Trophoblast cell (in vitro differentiated cells and primary cell): ENCODE measurements around the gene SYT15. TPM values are rescaled to one million over a fixed set of nuclear protein-coding genes. Genes with fewer than 3 reads are reported as not detected.
A peak's percentile ranks its signal among the peaks of the same experiment; 100 is the strongest.
"Not testable (repeated sequence)": the region's sequence is repeated elsewhere in the genome, so short reads cannot be mapped to it uniquely, and the experiment has no call there.

ENCODE experiments used
- DNase-seq, 2 donors: peaks; one replicate each; pipeline ENCODE4 v3.0.0-alpha.2; 2016
- H2AFZ ChIP-seq: 2 replicates; pipeline ENCODE4 v1.6.1; 2013; ENCODE audit warnings: low read length, moderate library complexity, mild to moderate bottlenecking; ENCODE audit not compliant: insufficient read depth, poor library complexity
- H2AK5ac ChIP-seq: 2 replicates; pipeline ENCODE4 v1.6.1; 2013; ENCODE audit warnings: mild to moderate bottlenecking, low read length
- H2BK120ac ChIP-seq: 2 replicates; pipeline ENCODE4 v1.6.1; 2013; ENCODE audit warnings: low read length, mild to moderate bottlenecking, moderate library complexity; ENCODE audit not compliant: insufficient read depth, poor library complexity
- H2BK12ac ChIP-seq: 2 replicates; pipeline ENCODE4 v1.6.1; 2013; ENCODE audit warnings: mild to moderate bottlenecking, low read length, moderate library complexity
- H2BK5ac ChIP-seq: 2 replicates; pipeline ENCODE4 v1.6.1; 2013; ENCODE audit warnings: low read length, low read depth, moderate library complexity, mild to moderate bottlenecking; ENCODE audit not compliant: poor library complexity
- H3K14ac ChIP-seq: 2 replicates; pipeline ENCODE4 v1.6.1; 2013; ENCODE audit warnings: mild to moderate bottlenecking, low read length
- H3K18ac ChIP-seq: 2 replicates; pipeline ENCODE4 v1.6.1; 2013; ENCODE audit warnings: mild to moderate bottlenecking, low read length
- H3K23ac ChIP-seq: 2 replicates; pipeline ENCODE4 v1.6.1; 2013; ENCODE audit warnings: low read length
- H3K27ac ChIP-seq: 2 replicates; pipeline ENCODE4 v1.5.1; 2013; ENCODE audit warnings: low read depth, mild to moderate bottlenecking, inconsistent platforms, low read length, moderate library complexity
- H3K27me3 ChIP-seq: 2 replicates; pipeline ENCODE4 v1.6.1; 2013; ENCODE audit warnings: inconsistent platforms, mild to moderate bottlenecking, low read length, moderate library complexity; ENCODE audit not compliant: insufficient read depth
- H3K36me3 ChIP-seq, 2 experiments: 1 replicate in 1 of 2; 2 replicates in 1 of 2; pipeline ENCODE4 v1.6.1; 2013; ENCODE audit warnings: low read length in 2 of 2, mild to moderate bottlenecking in 2 of 2, moderate library complexity in 1 of 2; ENCODE audit not compliant: insufficient read depth in 2 of 2, control insufficient read depth in 1 of 2
- H3K4ac ChIP-seq: 2 replicates; pipeline ENCODE4 v1.6.1; 2013; ENCODE audit warnings: low read depth, mild to moderate bottlenecking, low read length, moderate library complexity
- H3K4me1 ChIP-seq, 2 experiments: 1 replicate in 1 of 2; 2 replicates in 1 of 2; pipeline ENCODE4 v1.6.1; 2013; ENCODE audit warnings: low read length in 2 of 2, mild to moderate bottlenecking in 2 of 2, moderate library complexity in 1 of 2; ENCODE audit not compliant: insufficient read depth in 2 of 2, control insufficient read depth in 1 of 2
- H3K4me2 ChIP-seq: 2 replicates; pipeline ENCODE4 v1.6.1; 2013; ENCODE audit warnings: inconsistent platforms, mild to moderate bottlenecking, low read length, moderate library complexity
- H3K4me3 ChIP-seq: 2 replicates; pipeline ENCODE4 v1.5.1; 2013; ENCODE audit warnings: mild to moderate bottlenecking, low read depth, low read length, inconsistent platforms
- H3K79me1 ChIP-seq: one replicate; pipeline ENCODE4 v1.6.1; 2013; ENCODE audit warnings: low read length
- H3K79me2 ChIP-seq: 2 replicates; pipeline ENCODE4 v1.6.1; 2013; ENCODE audit warnings: low read length, mild to moderate bottlenecking; ENCODE audit not compliant: control insufficient read depth, insufficient read depth, poor library complexity
- H3K9ac ChIP-seq: 2 replicates; pipeline ENCODE4 v1.6.1; 2013; ENCODE audit warnings: mild to moderate bottlenecking, low read length
- H3K9me3 ChIP-seq: 2 replicates; pipeline ENCODE4 v1.6.1; 2013; ENCODE audit warnings: low read depth, mild to moderate bottlenecking, control low read depth, inconsistent platforms, low read length; ENCODE audit not compliant: insufficient read depth
- H4K12ac ChIP-seq: 2 replicates; pipeline ENCODE4 v1.6.1; 2013; ENCODE audit warnings: low read depth, mild to moderate bottlenecking, low read length, moderate library complexity
- H4K8ac ChIP-seq: 2 replicates; pipeline ENCODE4 v1.6.1; 2013; ENCODE audit warnings: low read depth, mild to moderate bottlenecking, low read length, moderate library complexity
- H4K91ac ChIP-seq: one replicate; pipeline ENCODE4 v1.6.1; 2013; ENCODE audit warnings: low read depth, mild to moderate bottlenecking, low read length, moderate library complexity
- WGBS: extraction: QIAGEN DNeasy Blood & Tissue Kit; methylation state at CpG from one replicate; pipeline ENCODE4 v1.1.7; 2013; ENCODE audit warnings: missing lambda C conversion rate; ENCODE audit not compliant: insufficient read length, insufficient coverage; ENCODE audit errors: extremely low coverage; 5-methylcytosine and 5-hydroxymethylcytosine counted together
- polyA plus RNA-seq: library from polyadenylated mRNA; stranded (reverse); fragments of 200-250 nt; gene quantifications from 2 replicates; pipeline ENCODE4 v1.2.3, GENCODE V29; 2013

Gene SYT15
- polyA plus RNA-seq = 4.8 and 5.1 TPM in 2 replicates

- H4K91ac ChIP-seq = peak within 1 kb of the TSS; percentile 24
- not testable (repeated sequence) for H3K27ac ChIP-seq, H3K27me3 ChIP-seq, H3K9me3 ChIP-seq, H3K9ac ChIP-seq, H3K4me3 ChIP-seq, H3K79me1 ChIP-seq, H2BK120ac ChIP-seq, DNase-seq, H3K4ac ChIP-seq, H2AFZ ChIP-seq, H2BK12ac ChIP-seq, H2BK5ac ChIP-seq, H3K18ac ChIP-seq, H3K79me2 ChIP-seq, H3K4me1 ChIP-seq, H3K36me3 ChIP-seq, H3K23ac ChIP-seq, H4K12ac ChIP-seq, H2AK5ac ChIP-seq, H3K14ac ChIP-seq
- H3K4me2 ChIP-seq = peak within 1 kb of the TSS; percentile 52
- no CpG with 5 or more reads among the region's 68 CpGs for WGBS
- H4K8ac ChIP-seq = peak within 1 kb of the TSS; percentile 38
These were observed at the start of gene SYT15 for GRCh38 chr10:46578474-46579178. Gene SYT15 (plus strand): TSS chr10:46579128. CDS start chr10:46579169, 41 bp downstream.

GRCh38 chr10:46529742-46530141 lies 49.2 kb upstream of the SYT15 start:
- H3K9me3 ChIP-seq = peaks cover 13% of the 10 kb centered on the region
- not testable (repeated sequence) for H3K4me1 ChIP-seq, H2BK120ac ChIP-seq, H3K27me3 ChIP-seq, H2AK5ac ChIP-seq, H3K9ac ChIP-seq, H3K4ac ChIP-seq, H2BK12ac ChIP-seq, H3K18ac ChIP-seq, H2AFZ ChIP-seq, H2BK5ac ChIP-seq, H4K91ac ChIP-seq, H3K23ac ChIP-seq, H3K27ac ChIP-seq, H3K79me2 ChIP-seq, H3K36me3 ChIP-seq, H4K12ac ChIP-seq, H3K4me3 ChIP-seq, H3K4me2 ChIP-seq, H3K14ac ChIP-seq, H4K8ac ChIP-seq, H3K79me1 ChIP-seq
- peak in 1 of 2 donors; percentile 34 for DNase-seq
- no CpG with 5 or more reads among the region's 7 CpGs for WGBS

GRCh38 chr10:46530249-46531186 lies 48.4 kb upstream of the SYT15 start:
- peaks cover 0 to under 1% of the 10 kb centered on the region in 2 experiments for H3K4me1 ChIP-seq
- no peak overlapping the region for H2BK12ac ChIP-seq
- H3K79me2 ChIP-seq = no peaks in the 10 kb centered on the region
- H3K4ac ChIP-seq = no peak overlapping the region
- WGBS = no CpG with 5 or more reads among the region's 18 CpGs
- H3K27ac ChIP-seq = no peak overlapping the region
- no peak overlapping the region for H2AFZ ChIP-seq
- no peak overlapping the region for H4K91ac ChIP-seq
- no peaks in the 10 kb centered on the region for H3K27me3 ChIP-seq
- peak; percentile 98 to 99 for DNase-seq
- no peak overlapping the region for H2AK5ac ChIP-seq
- H2BK120ac ChIP-seq = no peak overlapping the region
- H3K4me2 ChIP-seq = no peak overlapping the region
- H3K9ac ChIP-seq = peak overlapping the region; percentile 0
- H3K4me3 ChIP-seq = no peak overlapping the region
- H2BK5ac ChIP-seq = no peak overlapping the region
- H3K14ac ChIP-seq = no peak overlapping the region
- H3K23ac ChIP-seq = no peak overlapping the region
- no peak overlapping the region for H3K18ac ChIP-seq
- no peak overlapping the region for H4K8ac ChIP-seq
- H3K9me3 ChIP-seq = peaks cover 9% of the 10 kb centered on the region
- H3K36me3 ChIP-seq = no peaks in the 10 kb centered on the region
- H4K12ac ChIP-seq = no peak overlapping the region
- H3K79me1 ChIP-seq = no peaks in the 10 kb centered on the region

- not testable (repeated sequence) for H3K9ac ChIP-seq, H2AK5ac ChIP-seq, H2BK12ac ChIP-seq, H3K4me3 ChIP-seq, H3K9me3 ChIP-seq, H3K79me2 ChIP-seq, H3K4me2 ChIP-seq, H3K23ac ChIP-seq, H3K36me3 ChIP-seq, H3K4ac ChIP-seq, H3K79me1 ChIP-seq, H4K12ac ChIP-seq, H2BK5ac ChIP-seq, H3K4me1 ChIP-seq, H3K18ac ChIP-seq, H3K27ac ChIP-seq, H2BK120ac ChIP-seq, H3K27me3 ChIP-seq, H4K91ac ChIP-seq, H4K8ac ChIP-seq, DNase-seq, H3K14ac ChIP-seq, H2AFZ ChIP-seq
- WGBS = no CpG with 5 or more reads among the region's 1 CpG
These were observed 46.7 kb upstream of the SYT15 start for GRCh38 chr10:46532256-46532655.
